HEK293T (cell line): Measurements from ENCODE around the gene MAGEA4.

Source experiments
- ARNT ChIP-seq: fragments of 450-650 bp; IDR thresholded peaks from 2 replicates; pipeline ENCODE4 v1.6.1; 2017; ENCODE audit warnings: mild to moderate bottlenecking
- BHLHE40 ChIP-seq: fragments of 450-650 bp; IDR thresholded peaks from 2 replicates; pipeline ENCODE4 v1.6.1; 2016; ENCODE audit warnings: mild to moderate bottlenecking, moderate library complexity, borderline replicate concordance
- ELF4 ChIP-seq: fragments of 450-650 bp; IDR thresholded peaks from 2 replicates; pipeline ENCODE4 v1.6.1; 2017; ENCODE audit warnings: antibody characterized with exemption
- FOXA1 ChIP-seq: fragments of 450-650 bp; IDR thresholded peaks from 2 replicates; pipeline ENCODE4 v1.6.1; 2016; ENCODE audit warnings: mild to moderate bottlenecking
- FOXK2 ChIP-seq: fragments of 450-650 bp; IDR thresholded peaks from 2 replicates; pipeline ENCODE4 v1.6.1; 2016; ENCODE audit warnings: mild to moderate bottlenecking
- FOXM1 ChIP-seq: fragments of 450-650 bp; IDR thresholded peaks from 2 replicates; pipeline ENCODE4 v1.6.1; 2017; ENCODE audit warnings: mild to moderate bottlenecking, borderline replicate concordance
- L3MBTL2 ChIP-seq: fragments of 450-650 bp; conservative IDR thresholded peaks from 2 replicates; pipeline ENCODE4 v1.6.1; 2016; ENCODE audit warnings: mild to moderate bottlenecking
- NFRKB ChIP-seq: fragments of 450-650 bp; IDR thresholded peaks from 2 replicates; pipeline ENCODE4 v1.6.1; 2016; ENCODE audit warnings: mild to moderate bottlenecking, moderate library complexity
- SP1 ChIP-seq: fragments of 450-650 bp; IDR thresholded peaks from 2 replicates; pipeline ENCODE4 v1.6.1; 2017
- SUZ12 ChIP-seq: fragments of 450-650 bp; IDR thresholded peaks from 2 replicates; pipeline ENCODE4 v1.6.1; 2016; ENCODE audit warnings: mild to moderate bottlenecking
- TARDBP ChIP-seq: fragments of 450-650 bp; IDR thresholded peaks from 2 replicates; pipeline ENCODE4 v1.6.1; 2016
- ZNF384 ChIP-seq: fragments of 450-650 bp; IDR thresholded peaks from 2 replicates; pipeline ENCODE4 v1.6.1; 2016
- TF ChIP-seq, protein P1 (sequence below): fragments of 450-650 bp; IDR thresholded peaks from 2 replicates; pipeline ENCODE4 v1.6.1; 2016

DNA sequence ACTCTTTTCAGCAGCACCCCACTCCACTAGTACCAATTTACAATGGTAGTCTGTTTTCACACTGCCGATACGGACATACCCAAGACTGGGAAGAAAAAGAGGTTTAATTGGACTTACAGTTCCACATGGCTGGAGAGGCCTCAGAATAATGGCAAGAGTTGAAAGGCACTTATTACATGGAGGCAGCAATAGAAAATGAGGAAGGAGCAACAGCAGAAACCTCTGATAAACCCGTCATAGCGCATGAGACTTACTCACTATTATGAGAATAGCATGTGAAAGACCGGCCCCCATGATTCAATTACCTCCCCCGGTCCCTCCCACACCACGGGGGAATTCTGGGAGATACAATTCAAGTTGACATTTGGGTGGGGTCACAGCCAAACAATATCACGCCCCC, 34.1 kb upstream of the MAGEA4 start:
- TF ChIP-seq NFRKB (no peak), TARDBP (no peak), L3MBTL2 (no peak), SP1 (no peak), FOXA1 (no peak), ZNF384 (no peak), SUZ12 (no peak), FOXM1 (no peak), BHLHE40 (no peak), ARNT (no peak), FOXK2 (no peak), ELF4 (no peak)
- TF ChIP-seq, protein P1, sequence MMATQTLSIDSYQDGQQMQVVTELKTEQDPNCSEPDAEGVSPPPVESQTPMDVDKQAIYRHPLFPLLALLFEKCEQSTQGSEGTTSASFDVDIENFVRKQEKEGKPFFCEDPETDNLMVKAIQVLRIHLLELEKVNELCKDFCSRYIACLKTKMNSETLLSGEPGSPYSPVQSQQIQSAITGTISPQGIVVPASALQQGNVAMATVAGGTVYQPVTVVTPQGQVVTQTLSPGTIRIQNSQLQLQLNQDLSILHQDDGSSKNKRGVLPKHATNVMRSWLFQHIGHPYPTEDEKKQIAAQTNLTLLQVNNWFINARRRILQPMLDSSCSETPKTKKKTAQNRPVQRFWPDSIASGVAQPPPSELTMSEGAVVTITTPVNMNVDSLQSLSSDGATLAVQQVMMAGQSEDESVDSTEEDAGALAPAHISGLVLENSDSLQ: no peak
